Heart right ventricle (tissue), 16 donors: Measurements from ENCODE around the gene RHEBL1. TPM values are rescaled to one million over a fixed set of nuclear protein-coding genes. Genes with fewer than 3 reads are reported as not detected.
A peak's percentile ranks its signal among the peaks of the same experiment; 100 is the strongest.

Experiments used
- ATAC-seq, 8 donors: fragments of 200-7000 bp; cut with Tn5 transposase; one replicate each; pipeline ENCODE4 v1.9.1; 2020; ENCODE audit warnings: mild to moderate bottlenecking in 8 of 8, moderate library complexity in 8 of 8, moderate number of reproducible peaks in 1 of 8
- DNase-seq, 2 donors: peaks; one replicate each; pipeline ENCODE4 v3.0.0-alpha.2; 2020
- H3K27ac ChIP-seq, 10 donors: fragments of 200-600 bp; sonication (generic) in 2 of 10; one replicate each; pipeline versions ENCODE4 v1.5.0 to v1.8.0; 2020 to 2022; ENCODE audit warnings: mild to moderate bottlenecking in 3 of 10
- H3K27me3 ChIP-seq, 7 donors: fragments of 200-600 bp; one replicate each; pipeline ENCODE4 v1.8.0; 2021 to 2022; ENCODE audit warnings: mild to moderate bottlenecking in 2 of 7
- H3K36me3 ChIP-seq, 9 donors: fragments of 200-600 bp; sonication (generic) in 1 of 9; one replicate each; pipeline versions ENCODE4 v1.5.0 to v1.8.0; 2020 to 2022; ENCODE audit warnings: mild to moderate bottlenecking in 2 of 9
- H3K4me1 ChIP-seq, 9 donors: fragments of 200-600 bp; sonication (generic) in 1 of 9; one replicate each; pipeline versions ENCODE4 v1.5.0 to v1.8.0; 2020 to 2022; ENCODE audit warnings: mild to moderate bottlenecking in 4 of 9
- H3K4me3 ChIP-seq, 10 donors: fragments of 200-600 bp; sonication (generic) in 2 of 10; one replicate each; pipeline versions ENCODE4 v1.5.0 to v1.8.0; 2020 to 2022; ENCODE audit warnings: mild to moderate bottlenecking in 7 of 10, moderate library complexity in 2 of 10
- H3K9me3 ChIP-seq, 11 donors: fragments of 200-600 bp in 10 of 11; sonication (generic) in 2 of 11; one replicate each; pipeline versions ENCODE4 v1.5.0 to v1.8.0; 2013 to 2022; ENCODE audit warnings: mild to moderate bottlenecking in 2 of 11, control low read depth in 1 of 11, moderate library complexity in 1 of 11
- CTCF ChIP-seq, 9 donors: fragments of 200-600 bp; sonication (generic) in 2 of 9; IDR thresholded peaks; one replicate each; pipeline versions ENCODE4 v1.5.0 to v1.8.0; 2021 to 2022; ENCODE audit warnings: antibody characterized with exemption in 9 of 9, mild to moderate bottlenecking in 5 of 9, moderate library complexity in 1 of 9
- WGBS, 2 donors: extraction: QIAGEN DNeasy Blood & Tissue Kit; methylation state at CpG; one replicate each; pipeline ENCODE4 v1.1.7; 2013; ENCODE audit warnings: inconsistent platforms in 1 of 2; 5-methylcytosine and 5-hydroxymethylcytosine counted together
- intact Hi-C, 10 donors: fragments of 100-400 bp; cut with DNase I; formaldehyde crosslinking; loops; one replicate each; pipeline versions ENCODE4 v1.11.1 to v1.14.2; 2022
- polyA plus RNA-seq, 2 donors: library from polyadenylated mRNA; stranded (reverse); fragments of 200-250 nt; gene quantifications; one replicate each; pipeline ENCODE4 v1.2.3, GENCODE V29; 2013
- total RNA-seq, 10 donors: library from RNA; stranded (reverse); fragmentation: NEBNext Ultra II Directional in 3 of 10; extraction: Animal tissue kit (Norgen Biotek cat#: 25700) in 3 of 10; gene quantifications; one replicate each; pipeline versions ENCODE4 v1.2.1 to v1.2.4, GENCODE V29; 2021 to 2023
- donor health status: Arrhythmogenic right ventricular cardiomyopathy.
- donor health status: ischemic (EF 13 %, LVEDD 7.1; RV severe dilation, severe dysfunction).
- donor health status: healthy with polysubstance abuse.
- donor health status: DM: no; HTN: yes; CAD: no.
- donor health status: DM: no; HTN: no; CAD: no.
- donor health status: ischemic (EF 25% LVEDD 6.9; RV normal size, moderate dysfunction).
- donor health status: ischemic (EF 25% LVEDD 5.7; RV mildly dilated, moderate dysfunction).
- donor health status: healthy.
- donor health status: DM: yes; HTN: yes; CAD: no.
- donor health status: Ischemic cardiomyopathy.
- donor health status: ischemic (EF 35%, LVEDD 5.7; RV mildly dilated, moderate dysfunction).
- donor health status: nonischemic (EF 11% LVEDD 7.7; RV severe dilation, severe dysfunction).
- donor health status: DM: yes; HTN: yes; CAD: no.
- donor health status: PGD.
- donor health status: ischemic (EF 29% LVEDD 5.4; RV normal size, mild dysfunction).
- donor health status: nonischemic (EF 23%, LVEDD 6.1; RV moderate dilation, normal function).

Gene RHEBL1
- total and polyA plus RNA-seq, 12 donors: 0.23 to 1.9 (median 0.45) TPM; not detected in 2

- peak in 3 of 8 donors; percentile 3 to 13 (median 9) for ATAC-seq
- peak in 1 of 2 donors; percentile 10 for DNase-seq
- WGBS, 2 donors: 81 to 85% methylated on average over 3 of the region's 3 CpGs
- Histone ChIP-seq H3K9me3 (no peaks in the 10 kb centered on the region), H3K27me3 (no peaks in the 10 kb centered on the region), H3K4me1 (peaks cover 0 to 15% (median 3%) of the 10 kb centered on the region in 9 donors), H3K4me3 (no peak overlapping the region), H3K36me3 (peaks cover 0 to 100% (median 78%) of the 10 kb centered on the region in 9 donors), H3K27ac (peak overlapping the region in 1 of 10 donors; percentile 10)
- no peak for TF ChIP-seq CTCF (IDR thresholded peaks at IDR 0.05)
- intact Hi-C loops: no loop called here
Measured at GRCh38 chr12:49032679-49033447, 36.9 kb downstream of the RHEBL1 start.

- H3K27ac ChIP-seq: no peak overlapping the region
- ATAC-seq: no peak
- TF ChIP-seq CTCF (IDR thresholded peaks at IDR 0.05): no peak
- peak in 1 of 2 donors; percentile 3 for DNase-seq
- H3K36me3 ChIP-seq: peaks cover 0 to 100% (median 78%) of the 10 kb centered on the region in 9 donors
- intact Hi-C loops: no loop called here
- H3K27me3 ChIP-seq: no peaks in the 10 kb centered on the region
- H3K9me3 ChIP-seq: no peaks in the 10 kb centered on the region
- H3K4me1 ChIP-seq: peaks cover 0 to 15% (median 3%) of the 10 kb centered on the region in 9 donors
- no peak overlapping the region for H3K4me3 ChIP-seq
- WGBS, 2 donors: 79 to 88% methylated on average over 4 of the region's 4 CpGs
Measured at GRCh38 chr12:49032276-49032675, 37.5 kb downstream of the RHEBL1 start.

GRCh38 chr12:49031573-49032161 lies 38.1 kb downstream of the RHEBL1 start:
- peak overlapping the region in 1 of 10 donors; percentile 4 for H3K27ac ChIP-seq
- peak in 1 of 2 donors; percentile 8 for DNase-seq
- no peak for TF ChIP-seq CTCF (IDR thresholded peaks at IDR 0.05)

GRCh38 chr12:49030714-49031572 lies 38.8 kb downstream of the RHEBL1 start:
- intact Hi-C loops: no loop called here
- DNase-seq (no peak), ATAC-seq (peak in 1 of 8 donors; percentile 2)
- Histone ChIP-seq H3K27me3 (no peaks in the 10 kb centered on the region), H3K9me3 (no peaks in the 10 kb centered on the region), H3K4me3 (no peak overlapping the region), H3K4me1 (peaks cover 0 to 15% (median 0%) of the 10 kb centered on the region in 9 donors), H3K27ac (no peak overlapping the region), H3K36me3 (peaks cover 0 to 100% (median 82%) of the 10 kb centered on the region in 9 donors)
- WGBS, 2 donors: 95 to 96% methylated on average over 19 of the region's 19 CpGs
- TF ChIP-seq CTCF (IDR thresholded peaks at IDR 0.05): no peak

More at GRCh38 chr12:49031573-49032161, 38.1 kb downstream of the RHEBL1 start:
- Histone ChIP-seq H3K9me3 (no peaks in the 10 kb centered on the region), H3K4me1 (peaks cover 0 to 15% (median 0%) of the 10 kb centered on the region in 9 donors), H3K36me3 (peaks cover 0 to 100% (median 78%) of the 10 kb centered on the region in 9 donors), H3K27me3 (no peaks in the 10 kb centered on the region), H3K4me3 (no peak overlapping the region)
- 85 to 88% methylated on average over 8 of the region's 8 CpGs for WGBS, 2 donors
- ATAC-seq: peak in 3 of 8 donors; percentile 2 to 13 (median 7)
- intact Hi-C loops: no loop called here
